Endothelial cell of umbilical vein (primary cell): ENCODE results near the gene FRYL. TPM values are rescaled to one million over a fixed set of nuclear protein-coding genes. Genes with fewer than 3 reads are reported as not detected.

Experiments used
- BruUV-seq: library from RNA; stranded (reverse); fragments of 400-500 nt; replicated peaks from 2 replicates; lab custom pipeline; 2021; lab: Mats Ljungman, UMichigan
- CTCF ChIA-PET: fragments of 300-600, 350-600 bp; sonication (Branson Sonifier 250); formaldehyde crosslinking; loops from one replicate; lab custom pipeline; 2021; ENCODE audit warnings: antibody characterized with exemption, inconsistent platforms; lab: Charles Lee
- POLR2A ChIA-PET: fragments of 300-600, 350-600 bp; sonication (Branson Sonifier 250); formaldehyde crosslinking; loops from one replicate; lab custom pipeline; 2021; ENCODE audit warnings: antibody characterized with exemption, inconsistent platforms; lab: Charles Lee
- DNase-seq: peaks from one replicate; pipeline ENCODE4 v3.0.0-alpha.2; 2011; ENCODE audit warnings: low read depth, low spot score
- FAIRE-seq: peaks from 2 replicates; lab custom pipeline; 2011; peaks lifted over from hg19 to GRCh38; lab: Jason Lieb, UNC
- H2AFZ ChIP-seq: 2 replicates; pipeline ENCODE4 v1.6.0; 2012; ENCODE audit warnings: low read depth, low read length, control low read depth, inconsistent platforms
- H3K27ac ChIP-seq: 2 replicates; pipeline ENCODE4 v1.5.1; 2011; ENCODE audit warnings: low read depth, mild to moderate bottlenecking, control low read depth, low read length, moderate library complexity; ENCODE audit not compliant: insufficient read depth
- H3K27me3 ChIP-seq, 2 experiments: 2 replicates each; pipeline versions ENCODE4 v1.6.0 to v1.6.1; 2011; ENCODE audit warnings: low read length in 2 of 2, mixed read lengths in 1 of 2; ENCODE audit not compliant: control insufficient read depth in 2 of 2, insufficient read depth in 2 of 2
- H3K36me3 ChIP-seq, 2 experiments: 2 replicates in 1 of 2; 3 replicates in 1 of 2; pipeline ENCODE4 v1.5.1; 2011; ENCODE audit warnings: low read length in 2 of 2, mild to moderate bottlenecking in 1 of 2, moderate library complexity in 1 of 2; ENCODE audit not compliant: control insufficient read depth in 2 of 2, insufficient read depth in 2 of 2; ENCODE audit errors: extremely low read depth in 1 of 2
- H3K4me1 ChIP-seq: 3 replicates; pipeline ENCODE4 v1.5.1; 2011; ENCODE audit warnings: mild to moderate bottlenecking, low read length; ENCODE audit not compliant: control insufficient read depth, insufficient read depth; ENCODE audit errors: extremely low read depth
- H3K4me2 ChIP-seq: 2 replicates; pipeline ENCODE4 v1.6.1; 2011; ENCODE audit warnings: low read length, control low read depth, mixed read lengths; ENCODE audit not compliant: insufficient read depth
- H3K4me3 ChIP-seq, 3 experiments: fragments of 200-600 bp in 1 of 3; sonication (generic), shearing (Covaris generic) in 1 of 3; replicated peaks in 1 of 3; 2 replicates each; pipeline ENCODE4 v1.5.1; 2011 to 2016; ENCODE audit warnings: control low read depth in 3 of 3, low read length in 3 of 3, mild to moderate bottlenecking in 2 of 3, inconsistent platforms in 1 of 3, low read depth in 1 of 3, moderate library complexity in 1 of 3; ENCODE audit not compliant: insufficient read depth in 1 of 3
- H3K79me2 ChIP-seq: 2 replicates; pipeline ENCODE4 v1.6.0; 2012; ENCODE audit warnings: low read length, inconsistent platforms; ENCODE audit not compliant: control insufficient read depth, insufficient read depth
- H3K9ac ChIP-seq: replicated peaks from 2 replicates; pipeline ENCODE3; 2011; ENCODE audit warnings: low read length, control low read depth; ENCODE audit not compliant: insufficient read depth; ENCODE audit errors: extremely low read depth
- H3K9me1 ChIP-seq: replicated peaks from 3 replicates; pipeline ENCODE4 v1.6.0; 2011; ENCODE audit warnings: mild to moderate bottlenecking, low read length; ENCODE audit not compliant: control insufficient read depth, insufficient read depth; ENCODE audit errors: extremely low read depth
- H3K9me3 ChIP-seq: replicated peaks from 2 replicates; pipeline ENCODE4 v1.5.1; 2012; ENCODE audit warnings: low read length, inconsistent platforms; ENCODE audit not compliant: control insufficient read depth, insufficient read depth
- H4K20me1 ChIP-seq: replicated peaks from 2 replicates; pipeline ENCODE3; 2011; ENCODE audit warnings: mild to moderate bottlenecking, low read length; ENCODE audit not compliant: control insufficient read depth, insufficient read depth; ENCODE audit errors: extremely low read depth
- EZH2 ChIP-seq: IDR thresholded peaks from 2 replicates; pipeline ENCODE4 v1.6.1; 2012; ENCODE audit warnings: borderline replicate concordance, low read depth, mild to moderate bottlenecking, moderate library complexity, low read length, inconsistent platforms; ENCODE audit not compliant: severe bottlenecking
- JUN ChIP-seq: IDR thresholded peaks from 2 replicates; pipeline ENCODE4 v1.6.1; 2011; ENCODE audit warnings: borderline replicate concordance, low read depth; ENCODE audit not compliant: insufficient read length, insufficient read depth
- MYC ChIP-seq: IDR thresholded peaks from one replicate; pipeline ENCODE4 v1.6.1; 2011; ENCODE audit warnings: mild to moderate bottlenecking, low read depth, low read length
- POLR2A ChIP-seq: IDR thresholded peaks from 2 replicates; pipeline ENCODE4 v1.6.1; 2012; ENCODE audit warnings: low read depth, mild to moderate bottlenecking, control low read depth, low read length
- POLR2AphosphoS5 ChIP-seq: IDR thresholded peaks from 2 replicates; pipeline ENCODE4 v1.6.1; 2012; ENCODE audit warnings: low read depth, mild to moderate bottlenecking, control low read depth, low read length, moderate library complexity; ENCODE audit not compliant: insufficient read depth
- dilution Hi-C: fragments of 300-500 bp; cut with MboI; formaldehyde crosslinking; loops from one replicate; pipeline ENCODE4 v1.15.0; 2019; ENCODE audit warnings: low sequenced_read_pairs; ENCODE audit not compliant: extremely low pct_ligation_motif_present
- intact Hi-C: fragments of 100-400 bp; cut with micrococcal nuclease; formaldehyde crosslinking; loops from one replicate; pipeline ENCODE4 v1.10.0; 2022
- polyA plus RNA-seq, 4 experiments: library from polyadenylated mRNA; depleted of rRNA in 3 of 4; stranded (reverse) in 3 of 4; unstranded in 1 of 4; fragments of >200 nt; gene quantifications; 2 replicates each; pipeline versions ENCODE4 v1.2.1 to v1.2.3, GENCODE V29; 2011 to 2012; ENCODE audit warnings: missing spikeins in 1 of 4
- total RNA-seq: library from RNA; stranded (reverse); gene quantifications from 2 replicates; pipeline ENCODE4 v1.2.3, GENCODE V29; 2021
- TF ChIP-seq, protein P1 (sequence below), 2 donors: IDR thresholded peaks; 1 replicate in 1 of 2; 2 replicates in 1 of 2; pipeline ENCODE4 v1.5.1; 2011; ENCODE audit warnings: low read length in 2 of 2, mild to moderate bottlenecking in 2 of 2, moderate library complexity in 2 of 2, control low read depth in 1 of 2, inconsistent platforms in 1 of 2, low read depth in 1 of 2; ENCODE audit not compliant: insufficient read depth in 1 of 2; ENCODE audit errors: extremely low read depth in 1 of 2

Gene FRYL
- total and polyA plus RNA-seq, 2 donors (not counting 3 experiments of a cell fraction or from before 2014, with no cell fraction given) = 17.0 to 84.9 TPM

DNA sequence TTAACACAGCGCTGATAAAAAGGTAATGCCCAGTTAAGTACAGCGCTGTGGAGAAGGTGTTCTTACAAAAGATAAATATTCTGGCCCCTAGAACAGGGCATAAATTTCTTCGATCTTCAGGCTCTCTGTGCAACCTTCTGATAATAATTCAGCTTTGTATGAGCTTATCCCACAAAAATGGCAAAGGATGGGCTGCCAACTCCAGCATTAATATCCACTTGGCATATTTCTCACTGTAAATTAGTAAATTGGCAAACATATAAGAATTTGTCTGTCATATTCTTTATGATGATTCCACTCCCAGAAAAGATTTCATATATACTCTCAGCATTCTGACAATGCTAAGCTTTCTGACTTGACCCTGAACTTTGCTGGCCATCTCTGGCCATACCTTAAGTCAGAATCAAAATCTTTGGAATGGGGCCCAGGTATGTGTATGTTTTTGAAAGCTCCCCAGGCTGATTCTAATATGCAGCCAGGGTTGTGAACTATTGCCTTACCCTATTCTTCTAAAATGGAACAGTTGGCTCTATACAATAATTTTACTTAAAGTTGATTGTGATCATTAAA is 134.8 kb downstream of the FRYL start:
- H3K4me3 ChIP-seq = no peak overlapping the region
- H3K4me2 ChIP-seq = no peak overlapping the region
- CTCF ChIA-PET = interaction anchor here (1.2 to 1.8 kb wide), 3 partner anchors 8 to 66 kb away, joined by 3 to 6 read pairs (median 5); no protein-coding TSS in a partner anchor
- no peaks in the 10 kb centered on the region for H3K27me3 ChIP-seq
- peaks cover 27% of the 10 kb centered on the region for H3K4me1 ChIP-seq
- no peaks in the 10 kb centered on the region for H4K20me1 ChIP-seq
- H3K27ac ChIP-seq = no peak overlapping the region
- dilution Hi-C loops (no loop called here), intact Hi-C loops (no loop called here)
- no peaks in the 10 kb centered on the region for H3K36me3 ChIP-seq
- no peaks in the 10 kb centered on the region for H3K9me3 ChIP-seq
- no peak overlapping the region for H2AFZ ChIP-seq
- H3K9ac ChIP-seq = no peak overlapping the region
- H3K9me1 ChIP-seq = no peaks in the 10 kb centered on the region
- BruUV-seq = no TSS peak
- POLR2A ChIA-PET = no interaction called here
- FAIRE-seq = no peak
- H3K79me2 ChIP-seq = peaks cover 33% of the 10 kb centered on the region
- no peak for DNase-seq
- TF ChIP-seq MYC (no peak), EZH2 (no peak), POLR2AphosphoS5 (no peak), POLR2A (no peak), JUN (no peak)
- TF ChIP-seq, protein P1, sequence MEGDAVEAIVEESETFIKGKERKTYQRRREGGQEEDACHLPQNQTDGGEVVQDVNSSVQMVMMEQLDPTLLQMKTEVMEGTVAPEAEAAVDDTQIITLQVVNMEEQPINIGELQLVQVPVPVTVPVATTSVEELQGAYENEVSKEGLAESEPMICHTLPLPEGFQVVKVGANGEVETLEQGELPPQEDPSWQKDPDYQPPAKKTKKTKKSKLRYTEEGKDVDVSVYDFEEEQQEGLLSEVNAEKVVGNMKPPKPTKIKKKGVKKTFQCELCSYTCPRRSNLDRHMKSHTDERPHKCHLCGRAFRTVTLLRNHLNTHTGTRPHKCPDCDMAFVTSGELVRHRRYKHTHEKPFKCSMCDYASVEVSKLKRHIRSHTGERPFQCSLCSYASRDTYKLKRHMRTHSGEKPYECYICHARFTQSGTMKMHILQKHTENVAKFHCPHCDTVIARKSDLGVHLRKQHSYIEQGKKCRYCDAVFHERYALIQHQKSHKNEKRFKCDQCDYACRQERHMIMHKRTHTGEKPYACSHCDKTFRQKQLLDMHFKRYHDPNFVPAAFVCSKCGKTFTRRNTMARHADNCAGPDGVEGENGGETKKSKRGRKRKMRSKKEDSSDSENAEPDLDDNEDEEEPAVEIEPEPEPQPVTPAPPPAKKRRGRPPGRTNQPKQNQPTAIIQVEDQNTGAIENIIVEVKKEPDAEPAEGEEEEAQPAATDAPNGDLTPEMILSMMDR (IDR thresholded peaks at IDR 0.05; ENCODE audit: extremely low read depth in 1 of 2, insufficient read depth in 1 of 2, low read depth in 1 of 2, low read length in 2 of 2) = no peak
